HG03378 (cell line): ENCODE results near the gene B3GALT5.

ENCODE experiments used
- ATAC-seq: cut with Tn5 transposase; IDR thresholded peaks from one replicate; pipeline ENCODE4 v1.9.1; 2021; ENCODE audit warnings: mild to moderate bottlenecking, moderate library complexity; ENCODE audit not compliant: unreplicated experiment

The B3GALT5 gene

GRCh38 chr21:39663742-39664492, 51.2 kb downstream of the B3GALT5 start:
- ATAC-seq: no peak

- ATAC-seq: no peak
Measured at GRCh38 chr21:39664586-39664985, 51.8 kb downstream of the B3GALT5 start.

- no peak for ATAC-seq
Measured at GRCh38 chr21:39666026-39666425, 53.3 kb downstream of the B3GALT5 start.

DNA sequence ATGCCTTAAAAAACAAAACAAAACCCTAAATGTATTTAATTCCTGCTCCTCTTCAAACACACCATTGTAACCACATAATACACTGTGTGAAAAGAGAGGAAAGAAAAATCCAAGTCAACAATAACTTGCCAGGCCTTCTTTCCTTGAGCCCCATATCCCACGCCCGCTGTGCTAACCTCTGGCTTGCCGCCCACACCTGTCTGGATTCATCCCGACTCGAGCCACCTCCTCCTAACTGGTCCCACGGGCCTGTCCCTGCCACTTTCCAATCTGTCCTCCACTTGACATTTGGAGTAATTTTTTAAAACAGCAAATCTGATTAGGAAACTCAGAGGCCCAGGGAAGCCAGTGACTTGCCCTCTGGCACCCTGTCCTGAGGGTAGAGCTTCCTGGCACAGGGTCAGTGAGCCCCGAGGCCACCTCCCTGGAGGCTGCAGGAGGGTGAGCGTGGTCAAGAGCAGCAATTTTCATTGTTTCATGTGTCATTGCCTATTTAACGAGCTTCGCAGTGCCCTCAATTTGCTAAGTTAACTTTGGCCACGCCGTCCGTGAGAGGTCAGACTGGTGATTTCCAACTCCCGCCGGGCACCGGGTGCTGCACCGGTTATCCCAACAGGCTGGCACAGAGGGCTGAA, 54.1 kb downstream of the B3GALT5 start:
- ATAC-seq: no peak

DNA sequence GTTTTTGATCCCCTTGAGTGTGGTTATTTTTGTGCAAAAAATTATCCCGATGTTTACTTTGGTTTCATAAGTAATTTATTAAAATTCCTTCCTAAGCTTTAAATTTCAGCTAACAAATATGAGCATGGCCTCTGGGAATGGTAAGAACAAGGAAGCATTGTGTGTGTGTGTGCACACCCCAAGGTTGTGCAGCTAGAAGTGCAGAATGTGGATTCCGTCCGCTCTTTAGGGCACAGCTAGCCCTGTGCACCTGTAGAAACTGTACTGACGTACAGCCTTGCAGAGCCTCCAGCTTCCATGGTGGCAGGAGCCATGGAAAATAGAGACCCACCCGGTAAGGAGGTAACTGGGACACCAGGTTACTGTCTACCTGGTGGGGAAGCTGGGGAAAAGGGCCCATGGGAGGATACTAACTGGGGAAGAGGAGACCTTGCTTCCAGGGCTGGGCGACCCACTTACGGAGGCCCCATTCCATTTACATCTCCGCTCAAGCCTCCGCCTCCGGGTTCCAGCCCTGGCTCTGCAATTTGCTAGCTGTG, 54.7 kb downstream of the B3GALT5 start:
- ATAC-seq: no peak

GRCh38 chr21:39668369-39668768, 55.6 kb downstream of the B3GALT5 start:
- no peak for ATAC-seq

- no peak for ATAC-seq
Measured at GRCh38 chr21:39669485-39669884, 56.7 kb downstream of the B3GALT5 start.

DNA sequence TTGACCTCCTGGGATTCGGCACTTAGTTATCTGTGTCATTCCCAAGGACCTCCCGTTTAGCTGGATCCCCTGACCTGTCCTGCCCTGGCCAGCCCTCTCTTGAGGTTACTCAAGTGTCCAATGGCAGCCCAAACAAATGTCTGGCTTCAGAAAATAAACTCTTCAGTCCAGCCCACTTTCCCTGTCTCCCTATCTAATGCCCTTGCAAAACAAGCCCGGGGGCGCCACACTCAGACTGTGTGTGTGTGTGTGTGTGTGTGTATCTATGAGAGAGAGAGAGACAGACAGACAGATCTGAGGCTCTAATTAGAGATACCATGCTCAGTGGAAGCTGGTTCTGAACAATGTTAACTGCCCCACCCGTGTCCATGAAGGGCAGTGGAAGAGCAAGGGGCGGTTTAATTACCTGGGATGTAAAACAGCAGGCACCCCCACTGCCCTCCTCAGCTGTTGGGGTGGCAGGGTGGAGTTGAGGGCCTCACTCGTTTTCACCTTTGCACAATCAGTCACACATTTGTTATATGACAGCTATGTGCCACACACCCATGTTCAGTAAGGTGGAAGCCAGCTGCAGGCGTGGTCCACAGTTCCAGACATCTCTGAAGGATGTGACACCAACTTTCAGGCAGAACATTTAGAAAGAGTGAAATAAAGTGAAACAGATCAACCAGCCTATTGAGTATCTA, 57.4 kb downstream of the B3GALT5 start:
- no peak for ATAC-seq

- ATAC-seq: no peak
Measured at GRCh38 chr21:39670701-39671100, 58.0 kb downstream of the B3GALT5 start.

- ATAC-seq: no peak
Measured at GRCh38 chr21:39671986-39672385, 59.2 kb downstream of the B3GALT5 start.

DNA sequence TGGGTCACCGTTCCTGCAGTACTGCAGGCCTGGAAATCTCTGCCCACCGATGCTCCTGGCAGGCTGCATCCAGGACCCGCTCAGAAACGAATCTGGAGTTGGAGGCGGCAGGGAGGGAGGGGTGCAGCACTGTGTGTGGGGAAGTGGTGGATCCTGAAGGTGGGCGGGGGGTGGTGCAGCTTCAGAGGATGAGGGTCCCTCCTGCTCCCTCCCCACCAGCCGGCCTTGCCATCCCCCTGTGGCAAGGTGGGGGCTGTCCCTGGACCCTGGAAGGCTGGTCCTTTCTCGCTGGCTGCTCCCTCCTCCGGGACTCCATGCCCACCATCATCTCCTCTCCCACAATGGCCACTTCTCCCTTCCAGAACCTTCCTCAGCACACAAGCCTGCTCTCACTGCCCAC, 60.4 kb downstream of the B3GALT5 start:
- ATAC-seq: no peak

DNA sequence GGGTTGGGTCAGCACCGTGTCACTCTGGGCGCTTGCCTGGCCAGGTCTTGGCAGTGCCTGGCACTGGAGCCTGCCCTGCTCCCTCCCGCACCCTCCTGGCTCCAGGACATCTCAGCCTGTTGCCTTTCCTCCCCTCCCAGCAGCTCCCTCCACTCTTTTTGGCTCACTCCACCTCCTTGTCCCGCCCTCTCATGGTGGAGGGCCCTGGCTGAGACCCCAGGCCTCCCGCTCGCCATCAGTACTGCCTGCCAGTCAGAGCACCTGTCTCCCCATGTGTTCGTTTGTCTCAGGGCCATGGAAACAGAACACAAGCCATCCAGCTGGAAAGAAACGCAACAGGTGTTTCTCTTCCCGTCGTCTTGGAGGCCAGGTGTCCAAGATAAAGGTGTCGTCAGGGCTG, 61.0 kb downstream of the B3GALT5 start:
- no peak for ATAC-seq

- no peak for ATAC-seq
Measured at GRCh38 chr21:39674801-39675200, 62.1 kb downstream of the B3GALT5 start.

- ATAC-seq: no peak
Measured at GRCh38 chr21:39675590-39675989, 62.9 kb downstream of the B3GALT5 start.

DNA sequence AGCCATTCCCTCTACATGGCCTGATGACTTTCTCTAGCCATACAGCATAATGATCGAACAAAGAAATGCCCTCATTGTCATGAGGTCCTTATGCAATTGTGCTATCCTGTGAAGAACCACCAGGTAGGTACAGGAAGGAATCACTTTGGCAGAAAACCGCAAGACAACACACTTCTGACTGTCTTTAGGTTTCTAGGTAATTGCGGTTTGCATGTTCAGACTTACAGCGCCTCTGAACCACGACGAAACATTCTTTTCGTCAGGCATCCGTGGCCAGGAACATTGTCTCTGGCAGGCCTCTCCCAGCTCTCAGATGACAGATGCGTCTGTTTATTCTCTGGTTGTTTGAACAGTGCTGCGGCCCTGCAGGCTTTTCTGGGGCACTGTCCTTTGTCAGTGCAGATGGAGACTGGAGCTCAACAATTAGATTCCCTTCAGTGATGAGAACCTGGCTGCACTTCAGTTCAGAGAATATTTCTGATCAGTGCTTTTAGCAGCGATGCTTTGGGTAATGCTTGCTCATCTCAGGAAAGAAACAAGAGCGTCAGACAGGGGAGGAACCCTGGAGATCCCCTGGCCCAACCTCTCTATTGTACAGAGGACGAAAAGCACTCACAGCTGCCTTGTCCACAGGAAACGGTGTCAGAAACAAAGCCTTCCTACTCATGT, 63.4 kb downstream of the B3GALT5 start:
- no peak for ATAC-seq

DNA sequence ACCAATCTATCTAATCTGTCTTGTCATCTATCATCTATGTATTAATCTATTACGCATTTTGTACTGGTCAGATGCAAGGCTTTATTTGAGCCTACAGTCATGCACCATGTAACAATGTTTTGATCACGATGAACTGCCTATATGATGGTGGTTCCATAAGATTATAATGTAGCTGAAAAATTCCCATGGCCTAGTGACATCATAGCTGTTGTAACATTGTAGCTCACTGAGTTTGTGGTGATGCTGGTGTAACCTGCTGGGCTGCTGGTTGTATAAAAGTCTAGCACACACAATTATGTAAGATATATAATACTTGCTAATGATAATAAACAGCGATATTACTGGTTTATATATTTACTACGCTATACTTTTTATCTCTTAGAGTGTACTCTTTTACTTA, 67.5 kb downstream of the B3GALT5 start:
- no peak for ATAC-seq

DNA sequence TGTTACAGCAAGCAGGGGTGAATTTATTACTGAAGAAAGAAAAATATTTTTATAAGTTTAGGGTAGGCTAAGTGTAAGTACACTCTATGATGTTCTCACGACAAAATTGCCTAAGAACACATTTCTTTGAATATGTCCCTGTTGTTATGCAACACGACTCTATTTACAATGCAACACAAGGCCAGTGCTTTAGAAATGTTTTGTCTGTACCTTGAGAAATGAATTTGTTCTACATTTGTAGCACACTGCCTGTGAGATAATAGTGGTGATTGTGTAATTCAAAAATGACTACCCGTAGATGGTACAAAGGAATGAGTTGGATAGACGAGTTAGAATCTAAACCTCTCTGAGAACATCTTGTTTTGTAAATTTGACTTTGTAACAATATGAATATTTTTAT, 68.5 kb downstream of the B3GALT5 start:
- ATAC-seq: no peak

DNA sequence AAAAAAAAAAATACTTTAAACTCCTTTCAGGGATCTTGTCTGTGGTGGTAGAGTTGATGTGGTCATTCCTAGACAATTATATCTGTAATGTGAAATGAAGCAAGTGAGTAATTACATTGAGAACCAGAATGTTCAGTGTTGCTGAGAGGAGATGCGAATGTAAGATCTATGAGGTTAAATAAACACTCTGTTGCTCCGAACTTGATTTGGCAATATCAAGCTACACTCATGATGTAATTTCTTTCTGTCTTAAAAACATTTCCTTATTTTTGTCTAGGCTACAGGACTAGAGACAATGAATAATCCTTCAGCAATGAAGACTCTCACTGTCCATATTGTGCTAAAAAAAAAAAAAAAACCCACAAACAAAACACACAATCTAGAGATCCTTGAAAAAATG, 69.1 kb downstream of the B3GALT5 start:
- ATAC-seq: no peak

GRCh38 chr21:39685236-39685635, 72.5 kb downstream of the B3GALT5 start:
- no peak for ATAC-seq

- no peak for ATAC-seq
Measured at GRCh38 chr21:39685991-39686390, 73.3 kb downstream of the B3GALT5 start.
